WTC11 (cell line): ENCODE measurements around the gene ALK. TPM values are rescaled to one million over a fixed set of nuclear protein-coding genes. Genes with fewer than 3 reads are reported as not detected.

Source experiments
- ATAC-seq: fragments of 200-7000 bp; cut with Tn5 transposase; 2 replicates; pipeline ENCODE4 v1.10.0; 2021; ENCODE audit warnings: mild to moderate bottlenecking, moderate library complexity
- CTCF ChIA-PET: fragments of 300-600 bp; sonication (Branson Sonifier 250); formaldehyde crosslinking; loops from one replicate; lab custom pipeline; 2021; ENCODE audit warnings: antibody characterized with exemption; lab: Charles Lee
- POLR2A ChIA-PET: fragments of 350-600 bp; sonication (Branson Sonifier 250); formaldehyde crosslinking; loops from one replicate; lab custom pipeline; 2021; ENCODE audit warnings: antibody characterized with exemption; lab: Charles Lee
- DNase-seq: peaks from one replicate; pipeline ENCODE4 v3.0.0; 2021; ENCODE audit warnings: low spot score
- H3K27ac Mint-ChIP-seq: 2 replicates; pipeline ENCODE4 v1.8.0; 2021; ENCODE audit warnings: mixed read lengths
- H3K27me3 Mint-ChIP-seq: 2 replicates; pipeline ENCODE4 v1.8.0; 2021; ENCODE audit warnings: low read depth, mild to moderate bottlenecking, moderate library complexity, mixed read lengths
- H3K36me3 Mint-ChIP-seq: 2 replicates; pipeline ENCODE4 v1.8.0; 2021; ENCODE audit warnings: mixed read lengths
- H3K4me1 Mint-ChIP-seq: 2 replicates; pipeline ENCODE4 v1.8.0; 2022; ENCODE audit warnings: mixed read lengths
- H3K4me3 Mint-ChIP-seq: 2 replicates; pipeline ENCODE4 v1.8.0; 2021; ENCODE audit warnings: mild to moderate bottlenecking, moderate library complexity, mixed read lengths
- H3K9me3 Mint-ChIP-seq: 2 replicates; pipeline ENCODE4 v1.8.0; 2021; ENCODE audit warnings: mixed read lengths
- ATF1 ChIP-seq: sonication (generic); formaldehyde crosslinking; IDR thresholded peaks from 2 replicates; pipeline ENCODE4 v1.8.1; 2023; ENCODE audit warnings: mild to moderate bottlenecking, moderate library complexity, missing genetic modification reagents
- CTCF ChIP-seq: fragments of 200-600 bp; IDR thresholded peaks from 2 replicates; pipeline ENCODE4 v1.8.0; 2022; ENCODE audit warnings: antibody characterized with exemption
- E2F1 ChIP-seq: sonication (generic); formaldehyde crosslinking; IDR thresholded peaks from 2 replicates; pipeline ENCODE4 v1.8.0; 2022; ENCODE audit warnings: mild to moderate bottlenecking, missing genetic modification reagents
- E2F4 ChIP-seq: sonication (generic); formaldehyde crosslinking; IDR thresholded peaks from 2 replicates; pipeline ENCODE4 v1.8.1; 2022; ENCODE audit warnings: low read depth, mild to moderate bottlenecking, moderate library complexity, missing genetic modification reagents, borderline replicate concordance
- E2F5 ChIP-seq: sonication (generic); formaldehyde crosslinking; IDR thresholded peaks from 2 replicates; pipeline ENCODE4 v1.8.1; 2022; ENCODE audit warnings: mild to moderate bottlenecking, moderate library complexity, missing genetic modification reagents
- ERG ChIP-seq: fragments of 250-450 bp; sonication (Bioruptor Pico); IDR thresholded peaks from 2 replicates; pipeline ENCODE4 v1.8.0; 2021; ENCODE audit warnings: mild to moderate bottlenecking
- FOXP1 ChIP-seq: sonication (generic); formaldehyde crosslinking; IDR thresholded peaks from 2 replicates; pipeline ENCODE4 v1.8.0; 2022; ENCODE audit warnings: missing genetic modification reagents, mild to moderate bottlenecking, moderate library complexity, borderline replicate concordance
- GABPB1 ChIP-seq: sonication (generic); formaldehyde crosslinking; IDR thresholded peaks from 2 replicates; pipeline ENCODE4 v1.8.1; 2023; ENCODE audit warnings: mild to moderate bottlenecking, missing genetic modification reagents
- GRHL2 ChIP-seq: fragments of 250-450 bp; sonication (Bioruptor Pico); IDR thresholded peaks from 2 replicates; pipeline ENCODE4 v1.8.0; 2022; ENCODE audit warnings: mild to moderate bottlenecking, moderate library complexity; ENCODE audit not compliant: insufficient replicate concordance, severe bottlenecking
- GTF2I ChIP-seq: fragments of 250-450 bp; sonication (Bioruptor Pico); conservative IDR thresholded peaks from 2 replicates; pipeline ENCODE4 v1.4.0; 2021; ENCODE audit warnings: mild to moderate bottlenecking
- HMGXB4 ChIP-seq: sonication (generic); formaldehyde crosslinking; IDR thresholded peaks from 2 replicates; pipeline ENCODE4 v1.8.1; 2023; ENCODE audit warnings: mild to moderate bottlenecking, moderate library complexity, missing genetic modification reagents
- KAT7 ChIP-seq: sonication (generic); formaldehyde crosslinking; IDR thresholded peaks from 2 replicates; pipeline ENCODE4 v1.8.1; 2023; ENCODE audit warnings: missing genetic modification reagents, mild to moderate bottlenecking, borderline replicate concordance
- NR2C2 ChIP-seq: sonication (generic); formaldehyde crosslinking; IDR thresholded peaks from 2 replicates; pipeline ENCODE4 v1.8.0; 2022; ENCODE audit warnings: mild to moderate bottlenecking, missing genetic modification reagents
- SMAD4 ChIP-seq: sonication (generic); formaldehyde crosslinking; IDR thresholded peaks from 2 replicates; pipeline ENCODE4 v1.8.0; 2022; ENCODE audit warnings: mild to moderate bottlenecking, missing genetic modification reagents
- TCF7 ChIP-seq: sonication (generic); formaldehyde crosslinking; IDR thresholded peaks from 2 replicates; pipeline ENCODE4 v1.8.0; 2022; ENCODE audit warnings: mild to moderate bottlenecking, low read depth, missing genetic modification reagents, moderate library complexity
- ZNF121 ChIP-seq: sonication (generic); formaldehyde crosslinking; IDR thresholded peaks from 2 replicates; pipeline ENCODE4 v1.8.0; 2023; ENCODE audit warnings: missing genetic modification reagents
- ZNF138 ChIP-seq: sonication (generic); formaldehyde crosslinking; conservative IDR thresholded peaks from 2 replicates; pipeline ENCODE4 v1.8.1; 2022; ENCODE audit warnings: mild to moderate bottlenecking, moderate library complexity, missing genetic modification reagents
- ZNF317 ChIP-seq: sonication (generic); formaldehyde crosslinking; IDR thresholded peaks from 2 replicates; pipeline ENCODE4 v1.8.1; 2023; ENCODE audit warnings: low read depth, mild to moderate bottlenecking, moderate library complexity, missing genetic modification reagents, borderline replicate concordance
- ZNF396 ChIP-seq: fragments of 250-450 bp; sonication (Bioruptor Pico); IDR thresholded peaks from 2 replicates; pipeline ENCODE4 v1.8.0; 2021; ENCODE audit warnings: mild to moderate bottlenecking, moderate library complexity, borderline replicate concordance
- ZNF425 ChIP-seq: fragments of 250-450 bp; sonication (Bioruptor Pico); conservative IDR thresholded peaks from 2 replicates; pipeline ENCODE4 v1.9.0; 2021; ENCODE audit warnings: mild to moderate bottlenecking
- ZSCAN18 ChIP-seq: fragments of 250-450 bp; sonication (Bioruptor Pico); IDR thresholded peaks from 2 replicates; pipeline ENCODE4 v2.1.2; 2022; ENCODE audit warnings: mild to moderate bottlenecking, moderate library complexity
- total RNA-seq: library from RNA; stranded (reverse); gene quantifications from 3 replicates; pipeline ENCODE4 v1.2.3, GENCODE V29; 2021

Gene ALK
- total RNA-seq, 1 experiment from 2014 or later, result not detected

- Mint-ChIP-seq H3K27ac (no peak overlapping the region), H3K27me3 (no peaks in the 10 kb centered on the region), H3K9me3 (peaks cover 13% of the 10 kb centered on the region), H3K4me1 (peaks cover 13% of the 10 kb centered on the region), H3K4me3 (no peak overlapping the region), H3K36me3 (no peaks in the 10 kb centered on the region)
- TF ChIP-seq ZNF317 (CRISPR knock-in tag) (no peak), ZNF138 (CRISPR knock-in tag) (no peak), ZNF425 (no peak), HMGXB4 (CRISPR knock-in tag) (no peak), ZSCAN18 (CRISPR knock-in tag) (no peak), TCF7 (CRISPR knock-in tag) (no peak), E2F1 (CRISPR knock-in tag) (no peak), ZNF121 (CRISPR knock-in tag) (no peak), KAT7 (CRISPR knock-in tag) (no peak), GABPB1 (no peak), GRHL2 (no peak), CTCF (no peak)
- CTCF ChIA-PET, result no interaction called here
- no peak for DNase-seq
- ATAC-seq, result no peak
- POLR2A ChIA-PET, result no interaction called here
Observed at GRCh38 chr2:29524652-29525051, 396.7 kb downstream of the ALK start.

- no peak overlapping the region for H3K27ac Mint-ChIP-seq
- ATAC-seq, result no peak
- H3K36me3 Mint-ChIP-seq, result no peaks in the 10 kb centered on the region
- H3K4me1 Mint-ChIP-seq, result peaks cover 13% of the 10 kb centered on the region
- no peak for DNase-seq
- POLR2A ChIA-PET, result no interaction called here
- CTCF ChIA-PET, result no interaction called here
- H3K27me3 Mint-ChIP-seq, result no peaks in the 10 kb centered on the region
- no peak overlapping the region for H3K4me3 Mint-ChIP-seq
- peaks cover 15% of the 10 kb centered on the region for H3K9me3 Mint-ChIP-seq
- TF ChIP-seq FOXP1 (CRISPR knock-in tag) (no peak), HMGXB4 (CRISPR knock-in tag) (no peak), SMAD4 (CRISPR knock-in tag) (no peak), TCF7 (CRISPR knock-in tag) (no peak), ERG (CRISPR knock-in tag) (no peak), ATF1 (CRISPR knock-in tag) (no peak), E2F4 (no peak), NR2C2 (CRISPR knock-in tag) (no peak), E2F5 (CRISPR knock-in tag) (no peak), GTF2I (CRISPR knock-in tag) (no peak), ZNF396 (CRISPR knock-in tag) (no peak)
Observed at GRCh38 chr2:29522951-29523669, 398.3 kb downstream of the ALK start.
